ENCODE data around the gene PGLYRP2. TPM values are rescaled to one million over a fixed set of nuclear protein-coding genes. Genes with fewer than 3 reads are reported as not detected.
A peak's percentile ranks its signal among the peaks of the same experiment; 100 is the strongest.

Gene PGLYRP2
- total RNA-seq, 3 donors from 2014 or later (not counting 1 experiment from before 2014, with no cell fraction given): 0.21 to 0.28 TPM; not detected in 1

- H3K36me3 ChIP-seq (ENCODE audit: control insufficient read depth, insufficient read depth, low read length): no peaks in the 10 kb centered on the region
- no peaks in the 10 kb centered on the region for H3K9me3 ChIP-seq (ENCODE audit: control insufficient read depth, insufficient read depth, low read length)
- H3K27ac Mint-ChIP-seq: no peak overlapping the region
- H3K4me1 ChIP-seq (ENCODE audit: control insufficient read depth, insufficient read depth, low read length): peaks cover 39% of the 10 kb centered on the region
- ATAC-seq (no peak), DNase-seq (peak in 1 of 2 donors; percentile 9)
- no peak for TF ChIP-seq CTCF (IDR thresholded peaks at IDR 0.05)
- WGBS (ENCODE audit: insufficient coverage): 81% methylated on average over 31 of the region's 31 CpGs
- H3K4me3 ChIP-seq (ENCODE audit: low read length): no peak overlapping the region
- no peaks in the 10 kb centered on the region for H3K36me3 Mint-ChIP-seq
- no peak overlapping the region for H3K27ac ChIP-seq (ENCODE audit: low read length)
- H3K27me3 ChIP-seq (ENCODE audit: control insufficient read depth, insufficient read depth, low read length): no peaks in the 10 kb centered on the region
- peak overlapping the region; percentile 45 for H3K4me3 Mint-ChIP-seq
- H3K27me3 Mint-ChIP-seq (ENCODE audit: low read depth in 2 of 2): peaks cover 0 to 9% of the 10 kb centered on the region in 2 donors
- intact Hi-C loops (cut with micrococcal nuclease): no loop called here
- H3K4me1 Mint-ChIP-seq: peaks cover 43 to 46% of the 10 kb centered on the region in 2 donors
- no peaks in the 10 kb centered on the region for H3K9me3 Mint-ChIP-seq
These were observed 7.6 kb downstream of the PGLYRP2 start for GRCh38 chr19:15471639-15472101.

- H3K27ac ChIP-seq (ENCODE audit: low read length): no peak overlapping the region
- H3K9me3 ChIP-seq (ENCODE audit: control insufficient read depth, insufficient read depth, low read length): no peaks in the 10 kb centered on the region
- peak overlapping the region in 1 of 2 donors; percentile 82 for H3K27ac Mint-ChIP-seq
- peaks cover 41 to 46% of the 10 kb centered on the region in 2 donors for H3K4me1 Mint-ChIP-seq
- H3K27me3 ChIP-seq (ENCODE audit: control insufficient read depth, insufficient read depth, low read length): no peaks in the 10 kb centered on the region
- peak; percentile 17 to 53 for DNase-seq
- no peaks in the 10 kb centered on the region for H3K36me3 Mint-ChIP-seq
- ATAC-seq: peak; percentile 67 to 76 (median 74)
- peaks cover 50% of the 10 kb centered on the region for H3K4me1 ChIP-seq (ENCODE audit: control insufficient read depth, insufficient read depth, low read length)
- peak overlapping the region; percentile 49 for H3K4me3 ChIP-seq (ENCODE audit: low read length)
- H3K9me3 Mint-ChIP-seq: no peaks in the 10 kb centered on the region
- H3K4me3 Mint-ChIP-seq: peak overlapping the region; percentile 89
- peaks cover 0 to 9% of the 10 kb centered on the region in 2 donors for H3K27me3 Mint-ChIP-seq (ENCODE audit: low read depth in 2 of 2)
- 2% methylated on average over 65 of the region's 65 CpGs for WGBS (ENCODE audit: insufficient coverage)
- intact Hi-C loops (cut with micrococcal nuclease): loop anchor here (10.0 kb wide), 1 partner anchor 205 kb away; no protein-coding TSS in a partner anchor
- TF ChIP-seq CTCF (IDR thresholded peaks at IDR 0.05): no peak
- no peaks in the 10 kb centered on the region for H3K36me3 ChIP-seq (ENCODE audit: control insufficient read depth, insufficient read depth, low read length)
These were observed 9.6 kb downstream of the PGLYRP2 start for GRCh38 chr19:15469513-15470297.

GRCh38 chr19:15468675-15469512 is 10.4 kb downstream of the PGLYRP2 start:
- no peak overlapping the region for H3K27ac ChIP-seq (ENCODE audit: low read length)
- no peak overlapping the region for H3K4me3 ChIP-seq (ENCODE audit: low read length)
- no peaks in the 10 kb centered on the region for H3K36me3 ChIP-seq (ENCODE audit: control insufficient read depth, insufficient read depth, low read length)
- TF ChIP-seq CTCF (IDR thresholded peaks at IDR 0.05): no peak
- intact Hi-C loops (cut with micrococcal nuclease): loop anchor here (10.0 kb wide), 1 partner anchor 204 kb away; no protein-coding TSS in a partner anchor
- Mint-ChIP-seq H3K4me3 (peak overlapping the region; percentile 89), H3K9me3 (no peaks in the 10 kb centered on the region), H3K27ac (peak overlapping the region in 1 of 2 donors; percentile 82), H3K4me1 (peaks cover 44 to 50% of the 10 kb centered on the region in 2 donors), H3K27me3 (ENCODE audit: low read depth in 2 of 2) (peaks cover 0 to 9% of the 10 kb centered on the region in 2 donors), H3K36me3 (no peaks in the 10 kb centered on the region)
- peak in 1 of 2 donors; percentile 4 for DNase-seq
- peaks cover 53% of the 10 kb centered on the region for H3K4me1 ChIP-seq (ENCODE audit: control insufficient read depth, insufficient read depth, low read length)
- H3K9me3 ChIP-seq (ENCODE audit: control insufficient read depth, insufficient read depth, low read length): no peaks in the 10 kb centered on the region
- WGBS (ENCODE audit: insufficient coverage): 54% methylated on average over 12 of the region's 12 CpGs
- no peaks in the 10 kb centered on the region for H3K27me3 ChIP-seq (ENCODE audit: control insufficient read depth, insufficient read depth, low read length)
- ATAC-seq: peak in 1 of 3 donors; percentile 5
